PC-3 (cell line): ENCODE measurements around the gene R3HCC1L.

Experiments
- CTCF ChIP-seq: fragments of 300-600 bp; sonication (generic); conservative IDR thresholded peaks from 2 replicates; pipeline ENCODE4 v1.5.1; 2017; ENCODE audit warnings: antibody characterized with exemption, low read depth, mild to moderate bottlenecking, low read length
- EZH2 ChIP-seq: fragments of 300-600 bp; sonication (generic); IDR thresholded peaks from one replicate; pipeline ENCODE4 v1.6.1; 2017; ENCODE audit warnings: antibody characterized with exemption, mild to moderate bottlenecking, low read length; ENCODE audit not compliant: unreplicated experiment
- EZH2phosphoT487 ChIP-seq: fragments of 300-600 bp; sonication (generic); IDR thresholded peaks from 2 replicates; pipeline ENCODE4 v1.6.1; 2018; ENCODE audit warnings: mild to moderate bottlenecking, antibody characterized with exemption, low read length, borderline replicate concordance

- no peak for TF ChIP-seq CTCF
- TF ChIP-seq EZH2, result no peak
- TF ChIP-seq EZH2phosphoT487, result no peak
Observed at GRCh38 chr10:98251399-98251798, 116.9 kb downstream of the R3HCC1L start.
